Peyer's patch (tissue), 4 donors: ENCODE results near the gene RAB22A.

Experiments used
- CTCF ChIP-seq, 6 experiments: fragments of 450-650 bp in 4 of 6; fragments of 200-600 bp in 2 of 6; sonication (generic) in 1 of 6; IDR thresholded peaks; one replicate each; pipeline ENCODE4 v1.5.1; 2017 to 2019; ENCODE audit warnings: antibody characterized with exemption in 6 of 6, mild to moderate bottlenecking in 3 of 6, moderate library complexity in 1 of 6
- POLR2A ChIP-seq, 2 donors: fragments of 450-650 bp; IDR thresholded peaks; one replicate each; pipeline ENCODE4 v1.5.1; 2017; ENCODE audit warnings: antibody characterized with exemption in 2 of 2, mild to moderate bottlenecking in 2 of 2, moderate library complexity in 2 of 2

DNA sequence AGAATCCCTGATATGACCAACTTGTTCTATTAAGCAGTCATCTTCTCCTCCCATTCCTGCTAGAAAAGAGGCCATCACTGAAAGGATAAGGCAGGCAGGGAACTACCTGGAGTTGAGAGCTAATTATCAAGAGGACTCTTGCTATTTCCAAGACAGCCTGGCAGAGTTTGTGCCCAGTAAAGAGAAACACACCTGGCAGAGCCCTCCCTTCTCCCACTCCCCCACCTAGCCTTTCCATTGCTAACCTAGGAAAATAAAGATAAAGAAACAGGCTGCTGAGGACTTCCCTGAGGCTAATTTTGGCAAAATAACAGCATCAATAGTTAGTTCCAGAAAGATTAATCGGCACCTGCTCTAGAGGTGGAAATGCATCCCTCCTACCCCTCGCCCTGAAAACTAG is 20.4 kb upstream of the RAB22A start:
- TF ChIP-seq POLR2A (IDR thresholded peaks at IDR 0.05) = no peak
- TF ChIP-seq CTCF (IDR thresholded peaks at IDR 0.05) = no peak
